ENCODE data around the gene ALPK1. TPM values are rescaled to one million over a fixed set of nuclear protein-coding genes. Genes with fewer than 3 reads are reported as not detected.

ALPK1 gene
- total RNA-seq, 1 donor from 2014 or later = 1.4 TPM

DNA sequence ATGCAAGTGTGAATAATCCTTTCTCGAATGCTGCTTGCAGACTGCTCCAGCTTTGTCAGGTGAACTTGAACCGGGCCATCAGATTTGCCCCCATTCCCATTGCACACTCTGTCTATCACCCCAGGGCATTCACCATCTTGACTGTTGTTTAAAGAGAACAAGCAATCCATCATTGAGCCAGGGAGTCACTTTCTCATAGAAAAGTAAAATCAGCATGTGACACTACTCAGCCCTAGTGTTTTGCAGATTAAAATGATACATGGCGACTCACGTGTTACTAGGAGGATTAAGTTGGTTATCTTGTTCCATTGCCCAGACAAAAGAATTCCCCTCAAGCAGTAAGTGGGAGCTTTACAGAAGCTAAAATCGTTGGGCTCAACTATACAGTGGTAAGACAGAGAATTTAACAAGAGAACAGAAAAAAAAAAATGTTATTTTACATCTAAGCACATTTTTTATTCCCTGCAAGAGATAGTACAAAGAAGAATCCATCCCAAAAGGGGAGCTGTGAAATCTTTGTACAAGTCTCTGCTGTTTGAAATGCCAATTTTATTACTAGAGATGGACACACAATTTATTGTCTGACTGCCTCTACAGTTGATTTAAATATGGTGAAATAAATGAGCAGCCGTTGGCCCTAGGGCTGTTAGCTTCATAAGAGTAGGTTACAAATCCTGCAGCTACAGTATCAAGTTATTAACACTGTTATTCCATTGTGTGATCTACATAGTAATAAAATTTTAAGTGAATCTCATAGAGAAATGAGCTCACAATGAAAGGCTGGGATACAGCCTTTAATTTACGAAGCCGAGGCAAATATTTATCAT, 151.3 kb downstream of the ALPK1 start:
- DNase-seq (ENCODE audit: low read depth) = no peak
- no peak for TF ChIP-seq EZH2 (IDR thresholded peaks at IDR 0.05; ENCODE audit: insufficient read depth, low read length)
- TF ChIP-seq, protein P1, sequence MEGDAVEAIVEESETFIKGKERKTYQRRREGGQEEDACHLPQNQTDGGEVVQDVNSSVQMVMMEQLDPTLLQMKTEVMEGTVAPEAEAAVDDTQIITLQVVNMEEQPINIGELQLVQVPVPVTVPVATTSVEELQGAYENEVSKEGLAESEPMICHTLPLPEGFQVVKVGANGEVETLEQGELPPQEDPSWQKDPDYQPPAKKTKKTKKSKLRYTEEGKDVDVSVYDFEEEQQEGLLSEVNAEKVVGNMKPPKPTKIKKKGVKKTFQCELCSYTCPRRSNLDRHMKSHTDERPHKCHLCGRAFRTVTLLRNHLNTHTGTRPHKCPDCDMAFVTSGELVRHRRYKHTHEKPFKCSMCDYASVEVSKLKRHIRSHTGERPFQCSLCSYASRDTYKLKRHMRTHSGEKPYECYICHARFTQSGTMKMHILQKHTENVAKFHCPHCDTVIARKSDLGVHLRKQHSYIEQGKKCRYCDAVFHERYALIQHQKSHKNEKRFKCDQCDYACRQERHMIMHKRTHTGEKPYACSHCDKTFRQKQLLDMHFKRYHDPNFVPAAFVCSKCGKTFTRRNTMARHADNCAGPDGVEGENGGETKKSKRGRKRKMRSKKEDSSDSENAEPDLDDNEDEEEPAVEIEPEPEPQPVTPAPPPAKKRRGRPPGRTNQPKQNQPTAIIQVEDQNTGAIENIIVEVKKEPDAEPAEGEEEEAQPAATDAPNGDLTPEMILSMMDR (IDR thresholded peaks at IDR 0.05; ENCODE audit: insufficient read depth, low read depth, low read length) = no peak

DNA sequence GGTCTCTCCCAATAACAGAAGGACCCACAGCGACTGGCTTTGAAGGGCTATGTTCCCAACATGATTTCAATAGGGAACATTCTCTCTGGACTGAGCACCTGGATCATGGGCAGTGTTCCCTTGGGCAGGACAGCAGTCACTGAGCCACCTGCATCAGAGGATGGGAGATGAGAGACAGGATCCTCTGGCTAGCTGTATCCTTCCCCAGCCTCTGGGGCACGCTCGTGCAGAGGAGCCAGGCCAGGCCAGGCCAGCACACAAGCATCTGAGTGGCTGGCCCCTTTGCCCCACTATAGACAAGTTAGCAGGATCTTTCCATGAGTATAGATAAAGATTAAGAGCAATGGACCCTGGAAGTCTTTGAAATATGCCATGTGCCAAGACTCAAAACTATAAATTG, 152.5 kb downstream of the ALPK1 start:
- Mint-ChIP-seq H3K4me3 (ENCODE audit: unreplicated experiment) (no peak overlapping the region), H3K27ac (ENCODE audit: unreplicated experiment) (no peak overlapping the region)
- no peak for FAIRE-seq

More for the DNA sequence above, 151.3 kb downstream of the ALPK1 start:
- Histone ChIP-seq H3K4me1 (ENCODE audit: insufficient read depth, low read length) (no peaks in the 10 kb centered on the region), H3K79me2 (ENCODE audit: insufficient read depth, low read length) (no peaks in the 10 kb centered on the region), H3K9me3 (ENCODE audit: insufficient read depth, low read depth, low read length) (no peaks in the 10 kb centered on the region), H3K27ac (ENCODE audit: low read depth, low read length) (no peak overlapping the region), H2AFZ (ENCODE audit: low read depth, low read length) (no peak overlapping the region), H4K20me1 (ENCODE audit: insufficient read depth, low read length) (no peaks in the 10 kb centered on the region), H3K4me2 (ENCODE audit: low read length) (no peak overlapping the region), H3K4me3 (ENCODE audit: insufficient read depth, low read depth, low read length) (no peak overlapping the region), H3K36me3 (ENCODE audit: insufficient read depth, low read length) (no peaks in the 10 kb centered on the region), H3K9ac (ENCODE audit: low read length) (no peak overlapping the region), H3K27me3 (ENCODE audit: insufficient read depth, low read length) (no peaks in the 10 kb centered on the region)
- Mint-ChIP-seq H3K27me3 (ENCODE audit: low read depth, unreplicated experiment) (peaks cover 5% of the 10 kb centered on the region), H3K9me3 (ENCODE audit: unreplicated experiment) (peaks cover 3% of the 10 kb centered on the region), H3K27ac (ENCODE audit: unreplicated experiment) (no peak overlapping the region), H3K4me3 (ENCODE audit: unreplicated experiment) (no peak overlapping the region), H3K36me3 (ENCODE audit: low read depth, unreplicated experiment) (no peaks in the 10 kb centered on the region), H3K4me1 (ENCODE audit: low read depth, unreplicated experiment) (no peaks in the 10 kb centered on the region)
- peak; percentile 81 for FAIRE-seq

More for the DNA sequence above, 152.5 kb downstream of the ALPK1 start:
- Histone ChIP-seq H3K4me1 (ENCODE audit: insufficient read depth, low read length) (no peaks in the 10 kb centered on the region), H4K20me1 (ENCODE audit: insufficient read depth, low read length) (no peaks in the 10 kb centered on the region), H3K27ac (ENCODE audit: low read depth, low read length) (no peak overlapping the region), H3K4me3 (ENCODE audit: insufficient read depth, low read depth, low read length) (no peak overlapping the region), H3K9ac (ENCODE audit: low read length) (no peak overlapping the region), H2AFZ (ENCODE audit: low read depth, low read length) (no peak overlapping the region), H3K9me3 (ENCODE audit: insufficient read depth, low read depth, low read length) (no peaks in the 10 kb centered on the region), H3K4me2 (ENCODE audit: low read length) (no peak overlapping the region), H3K36me3 (ENCODE audit: insufficient read depth, low read length) (no peaks in the 10 kb centered on the region), H3K27me3 (ENCODE audit: insufficient read depth, low read length) (no peaks in the 10 kb centered on the region), H3K79me2 (ENCODE audit: insufficient read depth, low read length) (no peaks in the 10 kb centered on the region)
- Mint-ChIP-seq H3K4me1 (ENCODE audit: low read depth, unreplicated experiment) (no peaks in the 10 kb centered on the region), H3K27me3 (ENCODE audit: low read depth, unreplicated experiment) (peaks cover 5% of the 10 kb centered on the region), H3K36me3 (ENCODE audit: low read depth, unreplicated experiment) (no peaks in the 10 kb centered on the region), H3K9me3 (ENCODE audit: unreplicated experiment) (peaks cover 3% of the 10 kb centered on the region)
- DNase-seq (ENCODE audit: low read depth) = no peak
- TF ChIP-seq EZH2 (IDR thresholded peaks at IDR 0.05; ENCODE audit: insufficient read depth, low read length) = no peak
- TF ChIP-seq, protein P1 (IDR thresholded peaks at IDR 0.05; ENCODE audit: insufficient read depth, low read depth, low read length) = no peak
